Measurements from ENCODE around the gene WLS.

WLS gene

GRCh38 chr1:68168545-68169171 is 63.7 kb downstream of the WLS start:
- H3K27ac ChIP-seq = no peak overlapping the region
- H3K4me3 ChIP-seq (IDR thresholded peaks at IDR 0.05; ENCODE audit: insufficient read depth, low read depth, low read length) = no peak overlapping the region
- TF ChIP-seq, protein P1, sequence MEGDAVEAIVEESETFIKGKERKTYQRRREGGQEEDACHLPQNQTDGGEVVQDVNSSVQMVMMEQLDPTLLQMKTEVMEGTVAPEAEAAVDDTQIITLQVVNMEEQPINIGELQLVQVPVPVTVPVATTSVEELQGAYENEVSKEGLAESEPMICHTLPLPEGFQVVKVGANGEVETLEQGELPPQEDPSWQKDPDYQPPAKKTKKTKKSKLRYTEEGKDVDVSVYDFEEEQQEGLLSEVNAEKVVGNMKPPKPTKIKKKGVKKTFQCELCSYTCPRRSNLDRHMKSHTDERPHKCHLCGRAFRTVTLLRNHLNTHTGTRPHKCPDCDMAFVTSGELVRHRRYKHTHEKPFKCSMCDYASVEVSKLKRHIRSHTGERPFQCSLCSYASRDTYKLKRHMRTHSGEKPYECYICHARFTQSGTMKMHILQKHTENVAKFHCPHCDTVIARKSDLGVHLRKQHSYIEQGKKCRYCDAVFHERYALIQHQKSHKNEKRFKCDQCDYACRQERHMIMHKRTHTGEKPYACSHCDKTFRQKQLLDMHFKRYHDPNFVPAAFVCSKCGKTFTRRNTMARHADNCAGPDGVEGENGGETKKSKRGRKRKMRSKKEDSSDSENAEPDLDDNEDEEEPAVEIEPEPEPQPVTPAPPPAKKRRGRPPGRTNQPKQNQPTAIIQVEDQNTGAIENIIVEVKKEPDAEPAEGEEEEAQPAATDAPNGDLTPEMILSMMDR (conservative IDR thresholded peaks at IDR 0.05; ENCODE audit: low read depth, low read length) = no peak
- H3K4me2 ChIP-seq = no peak overlapping the region
- H3K79me2 ChIP-seq (ENCODE audit: insufficient read depth, low read depth) = no peaks in the 10 kb centered on the region
- H3K4me1 ChIP-seq (ENCODE audit: low read depth, poor library complexity, severe bottlenecking) = peaks cover 13% of the 10 kb centered on the region
- no peak overlapping the region for H3K9ac ChIP-seq
- no peak overlapping the region for H2AFZ ChIP-seq (ENCODE audit: low read depth)
- no peaks in the 10 kb centered on the region for H3K27me3 ChIP-seq (ENCODE audit: insufficient read depth, low read depth)
- H3K36me3 ChIP-seq (ENCODE audit: insufficient read depth) = no peaks in the 10 kb centered on the region
- no peaks in the 10 kb centered on the region for H4K20me1 ChIP-seq (ENCODE audit: insufficient read depth)

DNA sequence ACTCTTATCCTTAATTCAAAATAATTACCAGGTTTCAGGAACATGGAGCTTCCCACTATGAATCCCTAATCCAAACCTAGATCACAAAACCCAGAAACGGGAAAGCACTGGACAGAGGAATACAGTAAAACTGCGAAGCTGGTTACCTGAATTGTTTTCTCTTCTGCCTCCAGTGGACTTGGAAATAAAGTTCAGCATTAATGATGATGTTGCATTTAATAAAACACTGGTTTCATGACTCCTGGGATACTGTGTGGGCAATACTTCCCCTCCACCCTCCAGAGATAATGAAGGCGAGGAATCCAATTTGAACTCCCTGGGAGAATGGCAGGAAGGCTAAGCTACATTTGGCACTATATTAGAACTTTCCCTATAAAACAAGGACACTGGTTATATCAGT is 65.1 kb downstream of the WLS start:
- Histone ChIP-seq H3K27me3 (ENCODE audit: insufficient read depth, low read depth) (no peaks in the 10 kb centered on the region), H3K27ac (no peak overlapping the region), H3K79me2 (ENCODE audit: insufficient read depth, low read depth) (no peaks in the 10 kb centered on the region), H2AFZ (ENCODE audit: low read depth) (no peak overlapping the region), H3K9ac (no peak overlapping the region), H3K4me1 (ENCODE audit: low read depth, poor library complexity, severe bottlenecking) (no peaks in the 10 kb centered on the region), H3K4me2 (no peak overlapping the region), H3K4me3 (IDR thresholded peaks at IDR 0.05; ENCODE audit: insufficient read depth, low read depth, low read length) (no peak overlapping the region), H3K36me3 (ENCODE audit: insufficient read depth) (no peaks in the 10 kb centered on the region), H4K20me1 (ENCODE audit: insufficient read depth) (no peaks in the 10 kb centered on the region)
- TF ChIP-seq, protein P1 (conservative IDR thresholded peaks at IDR 0.05; ENCODE audit: low read depth, low read length) = no peak

DNA sequence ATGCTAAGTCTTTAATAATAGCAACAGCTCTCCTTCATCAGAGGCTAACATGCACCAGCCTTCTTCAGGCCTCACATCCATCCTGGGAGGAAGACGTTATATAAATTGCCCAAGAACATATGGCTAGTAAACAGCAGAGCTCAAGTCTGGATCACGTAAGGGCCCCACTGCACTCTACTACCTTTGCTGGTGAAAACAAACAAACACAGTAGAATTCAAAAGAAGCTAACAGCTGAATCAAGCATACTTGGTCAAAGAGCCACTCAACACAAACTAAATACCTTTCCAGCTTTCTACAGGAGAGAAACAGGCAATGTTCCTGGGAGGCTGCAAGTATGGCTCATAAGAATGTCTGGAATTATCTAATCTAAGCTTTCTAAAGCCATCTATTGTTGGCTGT is 66.0 kb downstream of the WLS start:
- no peak overlapping the region for H3K27ac ChIP-seq
- H4K20me1 ChIP-seq (ENCODE audit: insufficient read depth) = no peaks in the 10 kb centered on the region
- H3K4me1 ChIP-seq (ENCODE audit: low read depth, poor library complexity, severe bottlenecking) = peaks cover 2% of the 10 kb centered on the region
- H3K36me3 ChIP-seq (ENCODE audit: insufficient read depth) = no peaks in the 10 kb centered on the region
- H2AFZ ChIP-seq (ENCODE audit: low read depth) = no peak overlapping the region
- H3K4me2 ChIP-seq = no peak overlapping the region
- no peaks in the 10 kb centered on the region for H3K27me3 ChIP-seq (ENCODE audit: insufficient read depth, low read depth)
- no peak overlapping the region for H3K9ac ChIP-seq
- no peak overlapping the region for H3K4me3 ChIP-seq (IDR thresholded peaks at IDR 0.05; ENCODE audit: insufficient read depth, low read depth, low read length)
- TF ChIP-seq, protein P1 (conservative IDR thresholded peaks at IDR 0.05; ENCODE audit: low read depth, low read length) = no peak
- no peaks in the 10 kb centered on the region for H3K79me2 ChIP-seq (ENCODE audit: insufficient read depth, low read depth)

GRCh38 chr1:68165665-68166064 is 66.7 kb downstream of the WLS start:
- TF ChIP-seq, protein P1 (conservative IDR thresholded peaks at IDR 0.05; ENCODE audit: low read depth, low read length) = no peak

More at GRCh38 chr1:68165665-68166064, 66.7 kb downstream of the WLS start:
- no peak overlapping the region for H3K9ac ChIP-seq
- H3K27ac ChIP-seq = no peak overlapping the region
- no peaks in the 10 kb centered on the region for H3K79me2 ChIP-seq (ENCODE audit: insufficient read depth, low read depth)
- no peak overlapping the region for H2AFZ ChIP-seq (ENCODE audit: low read depth)
- H3K36me3 ChIP-seq (ENCODE audit: insufficient read depth) = no peaks in the 10 kb centered on the region
- H3K27me3 ChIP-seq (ENCODE audit: insufficient read depth, low read depth) = no peaks in the 10 kb centered on the region
- peaks cover 9% of the 10 kb centered on the region for H3K4me1 ChIP-seq (ENCODE audit: low read depth, poor library complexity, severe bottlenecking)
- no peak overlapping the region for H3K4me2 ChIP-seq
- no peak overlapping the region for H3K4me3 ChIP-seq (IDR thresholded peaks at IDR 0.05; ENCODE audit: insufficient read depth, low read depth, low read length)
- H4K20me1 ChIP-seq (ENCODE audit: insufficient read depth) = no peaks in the 10 kb centered on the region
